ENCODE measurements around the gene F11R. TPM values are rescaled to one million over a fixed set of nuclear protein-coding genes. Genes with fewer than 3 reads are reported as not detected.

F11R gene
- total RNA-seq, 1 experiment from 2014 or later, result 69.2 TPM

GRCh38 chr1:161037661-161038522, 16.9 kb upstream of the F11R start:
- Histone ChIP-seq H3K27me3 (ENCODE audit: low read length) (no peaks in the 10 kb centered on the region), H3K9ac (ENCODE audit: low read length) (peak overlapping the region; percentile 51), H3K4me2 (ENCODE audit: low read length) (peak overlapping the region; percentile 70), H3K9me2 (replicated peaks; ENCODE audit: low read length) (no peaks in the 10 kb centered on the region), H3F3A (ENCODE audit: low read length, unreplicated experiment) (no peaks in the 10 kb centered on the region), H2AFZ (ENCODE audit: low read length) (peak overlapping the region; percentile 49; the same call in 1 of the 2 replicates), H3K4me3 (ENCODE audit: low read length) (peak overlapping the region; percentile 65), H3K79me2 (ENCODE audit: low read length) (peaks cover 5% of the 10 kb centered on the region), H4K20me1 (ENCODE audit: low read length) (no peaks in the 10 kb centered on the region), H3K9me3 (ENCODE audit: low read length) (no peaks in the 10 kb centered on the region), H3K4me1 (ENCODE audit: insufficient read depth, low read length) (peaks cover 3% of the 10 kb centered on the region), H3K27ac (ENCODE audit: low read length) (no peak overlapping the region), H3K36me3 (ENCODE audit: low read depth, low read length) (peaks cover 35% of the 10 kb centered on the region)
- DNase-seq (no peak), ATAC-seq (no peak)
- TF ChIP-seq CTCF (conservative IDR thresholded peaks at IDR 0.05; ENCODE audit: low read depth, low read length), result no peak
- TF ChIP-seq EZH2phosphoT487 (IDR thresholded peaks at IDR 0.05; ENCODE audit: borderline replicate concordance, low read length), result no peak
- TF ChIP-seq EZH2 (IDR thresholded peaks at IDR 0.05; ENCODE audit: low read length, unreplicated experiment), result no peak
- ChIA-PET POLR2A (ENCODE audit: unreplicated experiment) (interaction anchor here (0.6 kb wide), 1 partner anchor 89 kb away, joined by 3 read pairs; no protein-coding TSS in a partner anchor), CTCF (no interaction called here)
- BruUV-seq (replicated peaks), result no TSS peak
- intact Hi-C loops (cut with micrococcal nuclease), result no loop called here

- H3K27ac ChIP-seq (ENCODE audit: low read length), result no peak overlapping the region
- H3K4me1 ChIP-seq (ENCODE audit: insufficient read depth, low read length), result peaks cover 12% of the 10 kb centered on the region
- H3K9me3 ChIP-seq (ENCODE audit: low read length), result no peaks in the 10 kb centered on the region
- H2AFZ ChIP-seq (ENCODE audit: low read length), result no peak overlapping the region
- no peak overlapping the region for H3K4me3 ChIP-seq (ENCODE audit: low read length)
- no TSS peak for BruUV-seq (replicated peaks)
- ChIA-PET POLR2A (ENCODE audit: unreplicated experiment) (no interaction called here), CTCF (no interaction called here)
- intact Hi-C loops (cut with micrococcal nuclease), result no loop called here
- no peaks in the 10 kb centered on the region for H3F3A ChIP-seq (ENCODE audit: low read length, unreplicated experiment)
- H3K27me3 ChIP-seq (ENCODE audit: low read length), result no peaks in the 10 kb centered on the region
- peak; percentile 83 for DNase-seq
- no peak overlapping the region for H3K4me2 ChIP-seq (ENCODE audit: low read length)
- H3K36me3 ChIP-seq (ENCODE audit: low read depth, low read length), result no peaks in the 10 kb centered on the region
- H3K79me2 ChIP-seq (ENCODE audit: low read length), result no peaks in the 10 kb centered on the region
- H3K9me2 ChIP-seq (replicated peaks; ENCODE audit: low read length), result no peaks in the 10 kb centered on the region
- TF ChIP-seq CTCF (conservative IDR thresholded peaks at IDR 0.05; ENCODE audit: low read depth, low read length) (no peak), EZH2 (IDR thresholded peaks at IDR 0.05; ENCODE audit: low read length, unreplicated experiment) (no peak), EZH2phosphoT487 (IDR thresholded peaks at IDR 0.05; ENCODE audit: borderline replicate concordance, low read length) (no peak)
- H3K9ac ChIP-seq (ENCODE audit: low read length), result no peak overlapping the region
- ATAC-seq, result peak; percentile 58
- H4K20me1 ChIP-seq (ENCODE audit: low read length), result no peaks in the 10 kb centered on the region
Measured at GRCh38 chr1:161033751-161034150, 12.8 kb upstream of the F11R start.

GRCh38 chr1:161032409-161032808, 11.5 kb upstream of the F11R start:
- H3K9me2 ChIP-seq (replicated peaks; ENCODE audit: low read length), result no peaks in the 10 kb centered on the region
- CTCF ChIA-PET, result no interaction called here
- no peak for ATAC-seq
- no peak for DNase-seq
- no peak overlapping the region for H3K9ac ChIP-seq (ENCODE audit: low read length)
- H3K4me3 ChIP-seq (ENCODE audit: low read length), result no peak overlapping the region
- no peak overlapping the region for H2AFZ ChIP-seq (ENCODE audit: low read length)
- H4K20me1 ChIP-seq (ENCODE audit: low read length), result no peaks in the 10 kb centered on the region
- intact Hi-C loops (cut with micrococcal nuclease), result no loop called here
- no TSS peak for BruUV-seq (replicated peaks)
- POLR2A ChIA-PET (ENCODE audit: unreplicated experiment), result no interaction called here
- H3K79me2 ChIP-seq (ENCODE audit: low read length), result no peaks in the 10 kb centered on the region
- TF ChIP-seq CTCF (conservative IDR thresholded peaks at IDR 0.05; ENCODE audit: low read depth, low read length) (no peak), EZH2phosphoT487 (IDR thresholded peaks at IDR 0.05; ENCODE audit: borderline replicate concordance, low read length) (no peak), EZH2 (IDR thresholded peaks at IDR 0.05; ENCODE audit: low read length, unreplicated experiment) (no peak)
- peaks cover 12% of the 10 kb centered on the region for H3K4me1 ChIP-seq (ENCODE audit: insufficient read depth, low read length)
- H3K27me3 ChIP-seq (ENCODE audit: low read length), result no peaks in the 10 kb centered on the region
- H3K27ac ChIP-seq (ENCODE audit: low read length), result peak overlapping the region; percentile 21
- H3K36me3 ChIP-seq (ENCODE audit: low read depth, low read length), result 0 out of 2 replicates have a peak, but pooled peaks cover 3% of the 10 kb centered on the region
- 0 out of 2 replicates have a peak, but pooled peaks cover 5% of the 10 kb centered on the region for H3K9me3 ChIP-seq (ENCODE audit: low read length)
- no peaks in the 10 kb centered on the region for H3F3A ChIP-seq (ENCODE audit: low read length, unreplicated experiment)
- H3K4me2 ChIP-seq (ENCODE audit: low read length), result no peak overlapping the region
